NCI-H748 (cell line): ENCODE results near the gene PHKB.
"Not testable (repeated sequence)": the region's sequence is repeated elsewhere in the genome, so short reads cannot be mapped to it uniquely, and the experiment has no call there.

Source experiments
- DNase-seq: peaks from one replicate; lab custom pipeline; 2025; ENCODE audit not compliant: unreplicated experiment; lab: John Stamatoyannopoulos, UW

PHKB gene

GRCh38 chr16:47503936-47504335 is 42.8 kb downstream of the PHKB start:
- DNase-seq, result no peak

DNA sequence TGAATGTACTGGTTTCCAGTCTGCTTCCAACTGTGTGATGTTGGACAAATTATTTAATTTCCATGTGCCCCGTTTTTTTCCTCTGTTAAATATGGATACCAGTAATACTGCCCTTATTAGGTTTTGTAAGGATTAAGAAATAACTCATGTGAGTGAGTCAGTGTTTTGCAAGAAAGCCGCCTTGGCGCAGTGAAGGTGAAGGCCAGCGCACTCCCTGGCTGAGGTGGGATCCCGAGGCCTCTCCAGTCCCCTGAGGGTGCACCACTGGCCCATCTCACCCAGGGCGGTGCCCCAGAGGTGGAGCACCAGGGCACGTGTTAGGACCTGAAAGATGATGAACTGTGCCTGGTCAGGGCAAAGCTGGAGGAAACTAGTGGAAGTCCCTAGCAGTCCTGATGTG is 43.5 kb downstream of the PHKB start:
- no peak for DNase-seq

GRCh38 chr16:47506800-47507199 is 45.7 kb downstream of the PHKB start:
- DNase-seq, result no peak

DNA sequence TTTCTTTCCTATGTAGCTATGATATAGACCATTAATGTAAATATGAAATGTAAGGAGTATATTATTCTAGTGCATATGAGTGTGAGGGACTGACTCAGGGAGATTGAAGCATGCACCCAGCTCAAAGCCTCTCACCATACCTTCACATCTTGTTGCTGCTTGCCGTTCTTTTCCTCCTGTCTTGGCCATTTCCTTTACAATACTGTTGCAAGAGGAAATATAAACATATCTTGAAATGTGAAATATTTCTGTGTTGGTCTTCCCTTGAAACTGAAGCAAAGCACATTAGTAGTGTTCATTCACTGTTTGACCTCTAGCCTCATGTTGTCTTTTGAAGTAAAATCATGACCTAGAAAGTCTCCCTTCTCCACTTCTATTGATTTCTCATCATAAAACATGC is 46.6 kb downstream of the PHKB start:
- DNase-seq, result no peak

- no peak for DNase-seq
These were observed 50.8 kb downstream of the PHKB start for GRCh38 chr16:47511882-47512281.

GRCh38 chr16:47519037-47519436 is 57.9 kb downstream of the PHKB start:
- DNase-seq, result no peak

- DNase-seq, result no peak
These were observed 58.4 kb downstream of the PHKB start for GRCh38 chr16:47519546-47519945.

GRCh38 chr16:47519996-47520679 is 59.0 kb downstream of the PHKB start:
- DNase-seq, result no peak

- no peak for DNase-seq
These were observed 62.3 kb downstream of the PHKB start for GRCh38 chr16:47523342-47524006.

- DNase-seq, result no peak
These were observed 62.9 kb downstream of the PHKB start for GRCh38 chr16:47524007-47524405.

DNA sequence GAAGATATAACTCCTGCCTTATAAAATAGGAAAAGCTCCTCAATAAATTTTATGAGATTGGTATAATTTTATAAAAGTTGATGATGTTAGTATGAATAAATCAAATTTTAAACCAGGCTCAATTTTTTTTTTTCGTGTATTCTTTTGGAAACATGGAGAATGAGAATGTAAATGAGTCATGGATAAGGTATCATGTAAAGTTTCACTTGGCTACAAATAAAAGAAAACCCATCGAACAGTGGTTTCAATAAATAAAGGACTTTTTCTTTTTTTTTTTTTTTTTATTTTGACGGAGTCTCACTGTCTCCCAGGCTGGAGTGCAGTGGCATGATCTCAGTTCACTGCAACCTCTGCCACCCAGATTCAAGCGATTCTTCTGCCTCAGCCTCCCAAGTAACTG is 67.3 kb downstream of the PHKB start:
- DNase-seq, result no peak

DNA sequence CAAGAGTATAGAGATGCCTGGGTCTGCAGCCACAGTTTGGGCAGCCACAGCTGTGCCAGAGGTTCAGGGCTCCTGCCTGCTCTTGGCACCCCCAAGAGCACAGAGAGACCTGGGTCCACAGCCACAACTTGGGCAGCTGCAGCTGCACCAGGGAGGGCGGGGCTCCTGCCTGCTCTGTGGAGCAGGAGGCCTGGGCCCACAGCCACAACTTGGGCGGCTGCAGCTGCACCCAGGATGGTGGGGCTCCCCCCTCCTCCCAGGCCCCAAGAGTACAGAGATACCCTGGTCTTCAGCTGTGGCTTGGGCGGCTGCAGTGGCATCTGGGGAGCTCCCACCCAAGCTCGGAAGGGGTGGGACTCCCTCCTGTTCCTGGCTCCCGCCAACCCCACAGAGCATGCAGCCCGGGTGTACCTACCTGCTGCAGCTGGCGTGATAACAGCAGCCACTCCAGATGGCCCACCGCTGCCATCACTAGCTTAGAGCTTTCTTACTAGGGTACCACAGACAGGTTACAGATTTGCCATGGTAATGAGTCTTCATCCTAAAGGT is 72.7 kb downstream of the PHKB start:
- DNase-seq, result no peak

DNA sequence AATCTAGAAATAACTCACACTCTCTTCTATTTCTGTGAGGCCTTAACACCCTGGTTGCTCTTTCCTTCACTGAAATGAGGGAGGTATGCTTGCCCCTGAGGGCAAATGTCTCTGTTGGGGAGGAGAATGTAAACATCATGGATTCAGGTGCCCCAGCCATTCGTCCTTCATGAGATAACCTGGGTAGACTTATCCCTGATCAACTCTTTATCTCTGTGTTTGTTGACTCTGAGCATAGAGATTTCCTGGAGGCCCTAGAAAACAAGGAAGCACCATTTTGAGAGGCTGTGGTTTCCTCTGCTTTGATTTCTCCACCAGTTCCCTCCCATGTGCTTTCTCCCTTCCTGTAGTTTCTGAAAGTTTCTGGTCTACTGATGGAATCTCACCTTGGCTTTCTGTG is 77.3 kb downstream of the PHKB start:
- DNase-seq, result no peak

DNA sequence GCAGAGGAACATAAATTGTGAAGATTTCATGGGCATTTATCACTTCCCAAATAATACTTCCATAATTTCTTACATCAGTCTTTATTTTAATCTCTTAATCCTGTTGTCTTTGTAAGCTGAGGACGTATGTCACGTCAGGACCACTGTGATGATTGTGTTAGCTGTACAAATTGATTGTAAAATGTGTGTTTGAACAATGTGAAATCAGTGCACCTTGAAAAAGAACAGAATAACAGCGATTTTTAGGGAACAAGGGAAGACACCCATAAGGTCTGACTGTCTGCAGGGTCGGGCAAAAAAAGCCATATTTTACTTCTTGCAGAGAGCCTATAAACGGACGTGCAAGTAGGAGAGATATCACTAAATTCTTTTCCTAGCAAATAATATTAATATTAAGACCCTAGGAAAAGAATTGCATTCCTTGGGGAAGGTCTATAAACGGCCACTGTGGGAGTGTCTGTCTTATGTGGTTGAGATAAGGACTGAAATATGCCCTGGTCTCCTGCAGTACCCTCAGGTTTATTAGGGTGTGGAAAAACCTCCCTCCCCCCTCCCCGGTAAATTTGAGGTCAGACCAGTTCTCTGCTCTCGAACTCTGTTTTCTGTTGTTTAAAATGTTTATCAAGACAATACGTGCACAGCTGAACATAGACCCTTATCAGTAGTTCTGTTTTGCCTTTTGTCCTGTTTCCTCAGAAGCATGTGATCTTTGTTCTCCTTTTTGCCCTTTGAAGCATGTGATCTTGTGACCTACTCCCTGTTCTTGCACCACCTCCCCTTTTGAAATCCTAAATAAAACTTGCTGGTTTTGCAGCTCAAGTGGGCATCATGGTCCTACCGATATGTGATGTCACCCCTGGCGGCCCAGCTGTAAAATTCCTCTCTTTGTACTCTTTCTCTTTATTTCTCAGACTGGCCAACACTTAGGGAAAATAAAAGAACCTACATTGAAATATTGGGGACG is 78.9 kb downstream of the PHKB start:
- DNase-seq, result not testable (repeated sequence)

DNA sequence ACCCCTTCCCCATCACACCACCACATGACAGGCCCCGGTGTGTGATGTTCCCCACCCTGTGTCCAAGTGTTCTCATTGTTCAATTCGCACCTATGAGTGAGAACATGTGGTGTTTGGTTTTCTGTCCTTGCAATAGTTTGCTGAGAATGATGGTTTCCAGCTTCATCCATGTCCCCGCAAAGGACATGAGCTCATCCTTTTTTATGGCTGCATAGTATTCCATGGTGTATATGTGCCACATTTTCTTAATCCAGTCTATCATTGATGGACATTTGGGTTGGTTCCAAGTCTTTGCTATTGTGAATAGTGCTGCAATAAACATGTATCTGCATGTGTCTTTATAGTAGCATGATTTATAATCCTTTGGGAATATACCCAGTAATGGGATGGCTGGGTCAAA is 80.0 kb downstream of the PHKB start:
- DNase-seq, result not testable (repeated sequence)

- DNase-seq, result not testable (repeated sequence)
These were observed 83.1 kb downstream of the PHKB start for GRCh38 chr16:47544255-47544654.

DNA sequence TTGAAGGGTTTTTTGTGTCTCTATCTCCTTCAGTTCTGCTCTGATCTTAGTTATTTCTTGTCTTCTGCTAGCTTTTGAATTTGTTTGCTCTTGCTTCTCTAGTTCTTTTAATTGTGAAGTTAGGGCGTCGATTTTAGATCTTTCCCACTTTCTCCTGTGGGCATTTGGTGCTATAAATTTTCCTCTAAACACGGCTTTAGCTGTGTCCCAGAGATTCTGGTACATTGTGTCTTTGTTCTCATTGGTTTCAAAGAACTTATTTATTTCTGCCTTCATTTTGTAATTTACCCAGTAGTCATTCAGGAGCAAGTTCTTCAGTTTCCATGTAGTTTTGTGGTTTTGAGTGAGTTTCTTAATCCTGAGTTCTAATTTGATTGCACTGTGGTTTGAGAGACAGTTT is 90.1 kb downstream of the PHKB start:
- not testable (repeated sequence) for DNase-seq

GRCh38 chr16:47551767-47552166 is 90.6 kb downstream of the PHKB start:
- not testable (repeated sequence) for DNase-seq

DNA sequence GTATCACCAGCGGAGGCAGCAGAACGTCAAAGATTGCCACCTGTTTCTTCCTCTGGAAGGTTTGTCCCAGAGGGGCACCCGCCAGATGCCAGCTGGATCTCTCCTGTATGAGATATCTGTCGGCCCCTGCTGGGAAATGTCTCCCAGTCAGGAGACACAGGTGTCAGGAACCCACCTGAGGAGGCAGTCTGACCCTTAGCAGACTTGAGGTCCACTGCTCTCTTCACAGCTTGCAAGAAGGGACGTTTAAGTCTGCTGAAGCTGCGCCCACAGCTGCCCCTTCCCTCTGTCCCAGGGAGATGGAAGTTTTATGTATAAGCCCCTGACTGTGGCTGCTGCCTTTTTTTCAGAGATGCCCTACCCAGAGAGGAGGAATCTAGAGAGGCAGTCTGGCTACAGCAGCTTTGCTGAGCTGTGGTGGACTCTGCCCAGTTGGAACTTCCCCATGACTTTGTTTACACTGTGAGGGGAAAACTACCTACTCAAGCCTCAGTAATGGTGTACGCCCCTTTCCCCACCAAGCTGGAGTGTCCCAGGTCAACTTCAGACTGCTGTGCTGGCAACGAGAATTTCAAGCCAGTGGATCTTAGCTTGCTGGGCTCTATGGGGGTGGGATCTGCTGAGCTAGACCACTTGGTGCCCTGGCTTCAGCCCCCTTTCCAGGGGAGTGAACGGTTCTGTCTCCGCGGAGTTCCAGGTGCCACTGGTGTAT is 92.9 kb downstream of the PHKB start:
- DNase-seq, result no peak

GRCh38 chr16:47554587-47554986 is 93.5 kb downstream of the PHKB start:
- DNase-seq, result not testable (repeated sequence)

DNA sequence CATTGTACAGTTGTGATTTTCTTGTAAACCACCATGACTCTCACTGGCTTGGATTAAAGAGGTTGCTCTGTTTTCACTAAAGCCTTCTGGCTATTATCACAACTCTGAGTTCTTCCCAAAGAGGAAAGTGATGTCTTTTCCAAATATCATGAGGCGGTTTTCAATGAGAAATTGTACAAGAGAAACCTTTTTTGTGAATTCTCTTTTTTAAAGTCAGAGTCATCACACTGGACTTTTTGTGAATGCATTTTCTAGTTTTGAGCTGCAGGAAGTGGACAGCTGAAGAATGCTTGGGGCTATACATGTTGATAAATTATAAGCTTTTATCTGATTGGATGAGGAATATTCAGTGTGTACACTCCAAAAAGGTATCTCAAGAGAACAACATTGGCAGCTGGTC is 100.2 kb downstream of the PHKB start:
- DNase-seq, result no peak
